ENCODE measurements around the gene SAMD9L. TPM values are rescaled to one million over a fixed set of nuclear protein-coding genes. Genes with fewer than 3 reads are reported as not detected.
A peak's percentile ranks its signal among the peaks of the same experiment; 100 is the strongest.
"Not testable (repeated sequence)": the region's sequence is repeated elsewhere in the genome, so short reads cannot be mapped to it uniquely, and the experiment has no call there.

SAMD9L gene
- polyA plus RNA-seq, 1 donor from 2014 or later = 57.3 TPM

DNA sequence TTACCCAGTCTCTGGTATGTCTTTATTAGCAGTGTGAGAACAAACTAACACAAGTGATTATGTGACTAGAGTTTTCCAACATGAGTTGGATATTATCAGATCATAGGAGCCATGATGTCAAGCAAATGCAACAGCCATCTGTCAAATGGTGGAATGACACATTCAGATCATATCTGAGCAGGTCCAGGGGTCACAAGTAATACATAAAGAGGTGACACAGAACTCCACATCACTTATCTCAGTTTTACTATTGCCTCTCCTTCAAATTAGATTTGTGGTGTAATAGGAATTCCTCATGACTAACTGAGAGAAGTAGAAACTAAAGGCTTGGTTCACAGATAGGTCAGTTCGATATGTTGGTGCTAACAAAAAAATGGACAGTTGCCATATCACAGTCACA lies 12.2 kb upstream of the SAMD9L start:
- Mint-ChIP-seq H3K4me1 (peaks cover under 1 to 5% (median 4%) of the 10 kb centered on the region in 3 donors), H3K27ac (peak overlapping the region in 2 of 3 donors; percentile 17 to 50), H3K4me3 (no peak overlapping the region), H3K9me3 (peaks cover 2 to 25% (median 13%) of the 10 kb centered on the region in 3 donors), H3K36me3 (peaks cover 6% of the 10 kb centered on the region), H3K27me3 (no peaks in the 10 kb centered on the region)

DNA sequence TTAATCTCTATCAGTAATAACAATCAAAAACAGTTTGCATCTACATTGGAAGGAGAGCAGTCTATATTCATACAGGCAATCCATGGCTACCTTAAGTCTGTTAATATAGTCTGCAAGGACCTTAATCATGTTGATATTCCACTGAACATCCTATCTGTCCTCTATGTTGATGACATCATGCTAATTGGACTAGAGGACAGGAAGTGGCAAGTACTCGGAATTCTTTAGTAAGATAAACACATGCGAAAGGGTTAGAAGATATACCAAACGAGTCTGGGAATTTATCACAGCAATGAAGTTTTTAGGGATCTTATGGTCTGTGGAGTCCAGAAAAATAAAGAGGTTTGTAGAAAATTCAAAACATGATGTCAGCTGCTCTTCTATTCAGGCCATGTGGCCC lies 11.3 kb upstream of the SAMD9L start:
- H3K27me3 Mint-ChIP-seq = no peaks in the 10 kb centered on the region
- H3K9me3 Mint-ChIP-seq = peaks cover 2 to 25% (median 13%) of the 10 kb centered on the region in 3 donors
- peaks cover 0 to 1% (median 0%) of the 10 kb centered on the region in 3 donors for H3K4me1 Mint-ChIP-seq

DNA sequence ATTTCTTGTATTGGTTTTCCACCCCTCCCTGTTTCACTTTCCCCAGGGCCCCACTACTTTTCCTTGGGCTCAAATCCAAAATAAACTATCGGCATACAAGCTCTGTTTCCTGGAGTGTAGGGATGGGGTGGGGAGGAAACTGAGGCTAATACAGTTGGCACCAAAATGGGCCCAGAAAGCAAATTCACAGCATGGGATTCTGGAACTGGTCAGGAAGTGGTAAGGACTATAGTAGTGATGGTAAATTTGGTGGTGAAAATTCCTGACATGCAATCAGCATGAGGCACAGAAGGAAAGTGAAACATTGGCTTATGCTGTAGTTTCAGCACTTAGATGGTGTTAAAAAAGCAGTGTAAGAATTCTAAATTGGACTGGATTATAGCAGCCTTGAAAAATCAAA lies 8.7 kb upstream of the SAMD9L start:
- Mint-ChIP-seq H3K27ac (no peak overlapping the region), H3K36me3 (peaks cover 6% of the 10 kb centered on the region), H3K9me3 (peaks cover 2 to 16% (median 8%) of the 10 kb centered on the region in 3 donors), H3K4me3 (no peak overlapping the region), H3K27me3 (no peaks in the 10 kb centered on the region), H3K4me1 (no peaks in the 10 kb centered on the region)

More for the DNA sequence above, 11.3 kb upstream of the SAMD9L start:
- Mint-ChIP-seq H3K27ac (no peak overlapping the region), H3K36me3 (peaks cover 6% of the 10 kb centered on the region), H3K4me3 (no peak overlapping the region)

DNA sequence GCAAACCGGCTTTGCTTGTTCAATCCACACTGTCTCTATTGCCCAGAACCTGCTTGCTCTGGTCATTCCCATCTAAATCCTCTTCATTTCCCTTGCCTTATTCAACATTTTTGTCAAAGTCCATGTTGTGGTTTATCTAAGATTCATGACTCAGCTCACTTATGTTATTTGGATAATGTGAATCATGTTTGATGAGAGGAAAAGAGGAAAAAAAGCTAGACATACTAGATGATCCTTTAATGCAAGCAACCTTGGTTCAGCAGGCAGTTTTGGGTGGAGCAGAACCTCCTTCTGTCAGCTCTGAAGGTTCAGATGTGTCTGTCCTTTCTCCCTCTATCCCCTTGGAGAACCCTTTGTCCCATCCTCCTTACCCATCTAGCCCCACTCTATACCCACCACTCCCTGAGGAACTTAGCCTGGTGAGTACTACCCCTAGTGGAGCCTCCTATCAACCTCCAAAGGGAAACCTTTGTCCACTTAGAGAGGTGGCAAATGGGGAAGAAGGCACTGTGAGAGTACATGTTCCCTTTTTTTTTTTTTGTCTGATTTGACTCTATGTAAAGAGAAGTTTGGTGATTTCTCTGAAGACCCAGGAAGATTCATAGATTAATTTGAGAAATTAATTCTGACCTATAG lies 2.1 kb upstream of the SAMD9L start:
- H3K27ac Mint-ChIP-seq = peak overlapping the region; percentile 17 to 69 (median 22)

DNA sequence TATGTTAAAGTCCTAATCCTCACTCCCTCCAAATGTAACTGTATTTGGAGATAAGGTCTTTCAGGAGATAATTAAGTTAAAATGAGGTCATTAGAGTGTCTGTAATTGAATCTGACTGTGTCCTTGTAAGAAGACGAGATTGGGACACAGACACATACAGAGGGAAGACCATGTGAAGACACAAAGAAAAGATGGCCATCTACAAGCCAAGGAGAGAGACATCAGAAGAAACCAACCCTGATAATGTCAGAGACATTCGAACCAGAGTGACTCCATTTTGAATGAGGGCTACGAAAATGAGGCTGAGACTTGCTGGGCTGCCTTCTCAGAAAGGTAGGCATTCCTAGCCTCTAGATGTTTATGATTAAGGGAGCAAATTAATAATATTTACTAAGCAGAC lies 542 bp upstream of the SAMD9L start:
- H3K27me3 Mint-ChIP-seq = no peaks in the 10 kb centered on the region
- H3K9me3 Mint-ChIP-seq = no peaks in the 10 kb centered on the region
- H3K36me3 Mint-ChIP-seq = peaks cover 6% of the 10 kb centered on the region

More for the DNA sequence above, 2.1 kb upstream of the SAMD9L start:
- Mint-ChIP-seq H3K4me3 (peak overlapping the region in 3 of 4 donors; percentile 3 to 59 (median 51)), H3K36me3 (peaks cover 2% of the 10 kb centered on the region), H3K27me3 (no peaks in the 10 kb centered on the region), H3K9me3 (no peaks in the 10 kb centered on the region), H3K4me1 (peaks cover 36 to 46% (median 38%) of the 10 kb centered on the region in 3 donors)

DNA sequence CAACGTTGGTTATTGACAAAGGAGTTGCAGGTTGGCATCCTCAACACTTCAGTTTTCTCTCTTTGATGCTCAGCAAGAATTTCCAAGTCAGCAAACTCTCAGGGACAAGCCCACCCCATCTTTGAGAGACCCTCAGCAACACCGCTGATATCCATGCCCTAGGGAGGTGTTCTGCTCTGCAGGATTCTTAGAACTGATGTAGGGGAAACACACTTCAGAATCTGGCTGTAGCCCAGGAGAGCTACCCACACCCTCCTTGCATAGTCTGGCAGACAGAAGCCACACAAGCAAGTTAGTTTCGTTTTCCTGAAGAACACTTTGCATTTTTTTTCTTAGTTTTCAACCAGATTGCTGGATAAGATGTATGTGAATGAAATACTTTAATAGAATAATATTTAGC lies 822 bp downstream of the SAMD9L start:
- H3K4me1 Mint-ChIP-seq = peaks cover 37 to 51% (median 40%) of the 10 kb centered on the region in 3 donors
- peak overlapping the region; percentile 90 to 97 (median 94) for H3K4me3 Mint-ChIP-seq
- H3K9me3 Mint-ChIP-seq = no peaks in the 10 kb centered on the region
- H3K36me3 Mint-ChIP-seq = peaks cover 11% of the 10 kb centered on the region
- no peaks in the 10 kb centered on the region for H3K27me3 Mint-ChIP-seq
- peak overlapping the region; percentile 64 to 84 (median 68) for H3K27ac Mint-ChIP-seq

More for the DNA sequence above, 542 bp upstream of the SAMD9L start:
- H3K27ac Mint-ChIP-seq = peak overlapping the region; percentile 80 to 95 (median 94)
- peaks cover 37 to 48% (median 40%) of the 10 kb centered on the region in 3 donors for H3K4me1 Mint-ChIP-seq
- peak overlapping the region in 3 of 4 donors; percentile 81 to 92 (median 90) for H3K4me3 Mint-ChIP-seq

DNA sequence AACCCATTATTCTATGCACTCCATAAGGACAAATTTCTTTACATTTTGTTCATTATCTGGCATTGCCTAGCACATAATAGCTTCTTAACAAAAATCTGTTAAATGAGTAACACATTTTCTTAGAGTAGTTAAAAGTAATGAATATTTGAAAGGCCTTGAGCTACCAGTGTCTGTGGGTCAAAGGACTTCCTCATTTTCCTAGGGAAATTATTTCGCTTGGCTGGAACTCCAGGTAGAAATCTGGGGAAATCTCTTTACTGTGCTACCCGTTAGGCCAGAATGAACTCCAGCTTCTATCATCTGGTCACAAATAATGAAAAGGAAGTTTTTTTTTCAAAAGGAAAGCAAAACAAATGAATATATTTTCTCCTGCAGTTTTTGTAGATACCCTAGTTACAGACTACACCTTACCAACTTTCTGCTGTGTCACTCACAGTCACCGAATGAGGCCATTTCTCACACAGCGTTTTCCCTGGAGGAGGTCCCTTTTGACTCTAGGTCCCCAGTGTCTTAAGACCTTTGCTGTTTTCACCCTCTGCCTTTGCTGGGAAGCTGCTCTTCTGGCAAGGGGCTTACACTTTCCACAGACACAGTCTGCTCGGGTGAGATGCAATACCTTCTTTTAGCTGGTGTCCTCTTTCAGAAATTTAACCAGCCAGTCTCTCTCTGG lies 1.6 kb downstream of the SAMD9L start:
- H3K36me3 Mint-ChIP-seq = peaks cover 11% of the 10 kb centered on the region
- H3K4me3 Mint-ChIP-seq = peak overlapping the region; percentile 90 to 97 (median 94)
- H3K27me3 Mint-ChIP-seq = no peaks in the 10 kb centered on the region
- peak overlapping the region; percentile 32 to 84 (median 64) for H3K27ac Mint-ChIP-seq
- no peaks in the 10 kb centered on the region for H3K9me3 Mint-ChIP-seq
- H3K4me1 Mint-ChIP-seq = peaks cover 37 to 51% (median 40%) of the 10 kb centered on the region in 3 donors

DNA sequence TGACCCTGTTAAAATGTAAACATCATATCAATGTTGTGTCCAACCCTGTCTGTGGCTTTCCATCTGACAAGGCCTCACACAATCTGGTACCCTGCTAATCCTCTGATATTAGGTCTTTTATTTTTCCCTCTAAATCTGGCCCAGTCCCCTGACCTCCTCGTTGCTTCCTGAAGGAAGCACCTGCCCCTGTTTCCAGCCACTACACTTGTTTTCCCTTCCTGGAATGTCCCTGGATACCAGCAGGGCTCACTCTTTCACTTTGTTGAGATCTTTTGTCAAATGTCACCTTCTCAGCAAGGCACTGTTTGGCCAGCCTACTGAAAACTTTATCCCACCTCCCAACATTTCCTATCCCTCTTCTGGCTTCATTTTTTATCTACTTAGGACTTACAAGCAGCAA lies 2.1 kb downstream of the SAMD9L start:
- Mint-ChIP-seq H3K36me3 (peaks cover 11% of the 10 kb centered on the region), H3K4me1 (peaks cover 37 to 51% (median 40%) of the 10 kb centered on the region in 3 donors), H3K4me3 (peak overlapping the region; percentile 77 to 97 (median 91)), H3K27me3 (no peaks in the 10 kb centered on the region), H3K9me3 (no peaks in the 10 kb centered on the region), H3K27ac (no peak overlapping the region)

DNA sequence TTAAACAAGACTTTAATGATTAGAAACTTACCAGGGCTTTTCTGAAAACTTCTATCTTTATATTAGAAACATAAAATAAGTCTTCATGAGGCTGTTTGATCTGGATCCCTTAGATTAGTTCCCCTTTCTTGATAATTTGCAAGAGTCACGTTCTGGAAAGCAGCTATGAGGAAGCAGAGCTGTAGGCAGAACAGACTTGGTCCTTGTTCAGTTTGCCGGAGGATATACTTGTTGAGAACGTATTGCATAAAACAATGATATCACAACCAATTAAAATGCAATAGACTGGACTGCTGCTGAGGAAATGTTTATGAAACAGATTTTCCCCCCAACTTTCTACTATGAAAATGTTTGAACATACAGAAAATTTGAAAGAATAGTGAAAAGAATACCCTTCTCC lies 2.8 kb downstream of the SAMD9L start:
- H3K9me3 Mint-ChIP-seq = no peaks in the 10 kb centered on the region
- peaks cover 32 to 46% (median 35%) of the 10 kb centered on the region in 3 donors for H3K4me1 Mint-ChIP-seq
- no peaks in the 10 kb centered on the region for H3K27me3 Mint-ChIP-seq
- H3K27ac Mint-ChIP-seq = peak overlapping the region in 2 of 3 donors; percentile 24 to 71
- H3K4me3 Mint-ChIP-seq = peak overlapping the region; percentile 77 to 97 (median 91)
- peaks cover 11% of the 10 kb centered on the region for H3K36me3 Mint-ChIP-seq

DNA sequence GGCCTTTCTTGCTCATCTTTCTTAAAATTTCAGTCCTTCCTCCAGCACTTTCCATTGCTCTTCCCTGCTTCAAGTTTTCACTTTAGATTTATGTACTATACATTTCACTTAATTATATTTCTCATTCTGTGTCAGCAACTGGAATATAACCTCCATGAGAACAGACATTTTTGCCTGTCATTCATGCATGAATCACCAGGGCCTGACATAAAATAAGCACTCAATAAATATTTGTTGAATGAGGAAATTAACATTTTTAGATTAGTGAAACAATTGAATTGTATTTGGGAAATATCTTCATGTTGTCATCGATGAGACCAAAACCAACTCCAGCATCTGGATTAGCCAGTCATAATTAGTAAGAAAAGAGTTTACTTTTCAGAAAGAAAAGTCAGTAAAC lies 6.1 kb downstream of the SAMD9L start:
- Mint-ChIP-seq H3K27me3 (no peaks in the 10 kb centered on the region), H3K4me1 (peaks cover 18 to 23% (median 19%) of the 10 kb centered on the region in 3 donors), H3K36me3 (peaks cover 23% of the 10 kb centered on the region), H3K4me3 (no peak overlapping the region), H3K9me3 (peaks cover 0 to 4% (median 4%) of the 10 kb centered on the region in 3 donors), H3K27ac (no peak overlapping the region)

DNA sequence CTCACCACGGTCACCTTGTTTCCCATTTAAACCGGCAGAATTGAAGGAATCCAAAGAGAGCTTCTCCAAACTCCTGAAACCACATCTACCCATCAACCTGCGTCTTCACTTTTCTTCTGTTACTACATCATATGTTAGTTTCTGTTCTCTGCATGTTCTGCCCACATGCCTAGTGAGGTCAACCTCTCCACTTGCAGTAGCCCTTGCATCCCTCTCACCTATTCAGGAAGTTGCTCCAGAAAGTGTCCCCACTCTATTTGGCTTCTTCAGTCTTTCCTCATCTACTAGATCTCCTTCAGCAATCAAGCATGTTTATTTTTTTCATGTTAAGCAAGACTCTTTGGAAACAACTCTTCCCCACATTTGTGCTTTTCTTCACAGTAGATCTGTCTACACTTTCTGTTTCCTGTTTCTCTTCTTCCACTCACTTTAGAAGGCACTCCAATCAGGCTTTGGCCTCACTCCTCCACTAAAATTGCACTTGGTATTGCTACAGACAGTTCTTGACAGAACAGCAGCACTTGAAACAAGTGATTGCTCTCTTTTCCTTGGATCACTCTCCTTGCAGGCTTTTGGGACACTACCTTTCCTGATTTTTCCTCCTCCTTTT lies 7.5 kb downstream of the SAMD9L start:
- Mint-ChIP-seq H3K9me3 (peaks cover 2 to 10% (median 5%) of the 10 kb centered on the region in 3 donors), H3K4me1 (peaks cover 5 to 9% (median 6%) of the 10 kb centered on the region in 3 donors), H3K4me3 (no peak overlapping the region), H3K27ac (no peak overlapping the region), H3K36me3 (peaks cover 30% of the 10 kb centered on the region), H3K27me3 (no peaks in the 10 kb centered on the region)

DNA sequence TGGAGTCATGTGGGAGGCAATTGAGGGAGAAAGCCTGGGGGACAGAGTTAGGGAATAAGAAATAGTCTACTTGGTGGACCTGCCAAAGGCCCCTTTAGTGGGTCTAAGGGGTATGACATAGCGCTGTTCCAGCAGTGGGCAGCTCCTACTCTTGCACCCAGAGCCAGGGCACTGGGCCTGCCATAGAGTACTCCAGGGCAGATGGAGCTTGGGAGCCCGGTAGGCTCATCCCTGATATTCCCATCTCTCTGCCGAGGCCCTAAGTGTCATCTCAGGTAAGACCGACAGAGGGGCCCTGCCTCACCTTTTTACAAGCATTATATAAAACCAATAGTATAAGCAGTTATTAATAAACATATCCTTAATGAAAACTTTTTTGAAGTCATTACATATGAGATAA lies 9.6 kb downstream of the SAMD9L start:
- no peak overlapping the region for H3K4me3 Mint-ChIP-seq
- H3K4me1 Mint-ChIP-seq = peaks cover 0 to 3% (median 1%) of the 10 kb centered on the region in 3 donors
- H3K9me3 Mint-ChIP-seq = peaks cover 8 to 23% (median 12%) of the 10 kb centered on the region in 3 donors
- no peak overlapping the region for H3K27ac Mint-ChIP-seq
- H3K36me3 Mint-ChIP-seq = peaks cover 36% of the 10 kb centered on the region
- H3K27me3 Mint-ChIP-seq = no peaks in the 10 kb centered on the region

DNA sequence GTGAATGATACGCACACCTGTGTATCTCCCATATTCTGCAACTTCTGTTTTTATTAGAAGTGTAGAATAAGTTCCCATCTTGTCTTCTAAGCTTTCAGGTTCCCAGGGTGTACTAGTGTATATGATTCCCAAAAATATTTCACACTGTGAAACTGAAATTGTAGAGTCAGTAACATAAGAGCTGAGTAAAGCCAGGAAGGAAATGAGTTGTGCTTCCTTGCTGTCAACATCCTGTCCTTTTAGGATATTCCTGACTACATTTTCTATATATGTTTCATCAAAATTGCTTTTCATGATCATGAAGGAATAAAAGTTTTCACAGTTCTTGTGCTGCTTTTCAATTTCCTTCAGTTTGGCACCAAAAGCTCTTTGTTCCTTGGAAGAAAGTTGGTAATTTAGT lies 15.2 kb downstream of the SAMD9L start:
- Mint-ChIP-seq H3K9me3 (peaks cover 13 to 38% (median 33%) of the 10 kb centered on the region in 3 donors), H3K4me1 (no peaks in the 10 kb centered on the region), H3K4me3 (no peak overlapping the region), H3K27ac (no peak overlapping the region), H3K36me3 (peaks cover 25% of the 10 kb centered on the region), H3K27me3 (no peaks in the 10 kb centered on the region)

DNA sequence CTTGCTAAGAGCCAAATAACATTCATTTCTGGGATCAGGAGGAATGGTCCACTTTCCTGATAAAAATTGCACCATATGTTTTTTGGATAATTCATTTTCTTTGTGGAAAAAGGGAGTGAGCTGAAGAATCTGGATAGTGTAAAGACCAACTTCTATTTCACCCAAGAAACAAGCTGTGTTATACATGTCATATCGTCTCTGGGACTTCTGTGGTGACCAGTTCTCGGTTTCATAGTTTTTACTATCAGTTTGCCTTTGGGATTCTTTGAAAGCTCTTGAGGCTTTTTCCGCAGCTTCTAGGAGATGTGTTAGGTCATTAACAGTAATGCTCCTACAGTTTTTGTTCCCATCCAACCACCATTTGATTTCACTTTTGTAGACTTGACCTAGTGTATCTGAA lies 16.0 kb downstream of the SAMD9L start:
- H3K36me3 Mint-ChIP-seq = peaks cover 21% of the 10 kb centered on the region
- H3K4me3 Mint-ChIP-seq = no peak overlapping the region
- H3K27ac Mint-ChIP-seq = no peak overlapping the region
- no peaks in the 10 kb centered on the region for H3K4me1 Mint-ChIP-seq
- no peaks in the 10 kb centered on the region for H3K27me3 Mint-ChIP-seq
- peaks cover 13 to 38% (median 33%) of the 10 kb centered on the region in 3 donors for H3K9me3 Mint-ChIP-seq

DNA sequence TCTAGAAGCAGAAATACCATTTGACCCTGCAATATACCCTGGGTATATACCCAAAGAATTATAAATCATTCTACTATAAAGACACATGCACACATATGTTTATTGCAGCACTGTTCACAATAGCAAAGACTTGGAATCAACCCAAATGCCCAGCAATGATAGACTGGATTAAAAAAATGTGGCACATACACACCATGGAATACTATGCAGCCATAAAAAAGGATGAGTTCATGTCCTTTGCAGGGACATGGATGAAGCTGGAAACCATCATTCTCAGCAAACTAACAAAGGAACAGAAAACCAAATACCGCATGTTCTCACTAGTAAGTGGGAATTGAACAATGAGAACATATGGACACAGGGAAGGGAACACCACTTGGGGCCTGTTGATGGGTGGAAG lies 21.2 kb downstream of the SAMD9L start:
- H3K4me1 Mint-ChIP-seq, H3K4me3 Mint-ChIP-seq, H3K36me3 Mint-ChIP-seq, H3K27ac Mint-ChIP-seq, H3K27me3 Mint-ChIP-seq: not testable (repeated sequence)
- H3K9me3 Mint-ChIP-seq = peaks cover 13 to 36% (median 24%) of the 10 kb centered on the region in 3 donors
